CD4-positive, alpha-beta T cell (primary cell): ENCODE results near the gene NUMBL. TPM values are rescaled to one million over a fixed set of nuclear protein-coding genes. Genes with fewer than 3 reads are reported as not detected.

Experiments
- ATAC-seq: fragments of 200-7000 bp; cut with Tn5 transposase; one replicate; pipeline ENCODE4 v1.10.0; 2022; ENCODE audit warnings: mild to moderate bottlenecking; ENCODE audit not compliant: poor library complexity
- CTCF ChIA-PET: fragments of 350-600 bp; sonication (Branson Sonifier 250); formaldehyde crosslinking; loops from one replicate; lab custom pipeline; 2021; ENCODE audit warnings: antibody characterized with exemption, inconsistent platforms; lab: Charles Lee
- POLR2A ChIA-PET: fragments of 350-600 bp; sonication (Branson Sonifier 250); formaldehyde crosslinking; loops from one replicate; lab custom pipeline; 2021; ENCODE audit warnings: antibody characterized with exemption, inconsistent platforms; lab: Charles Lee
- DNase-seq, 14 experiments: peaks; one replicate each; pipeline ENCODE4 v3.0.0-alpha.2; 2013 to 2020; ENCODE audit warnings: mixed read lengths in 2 of 14
- H3K27ac ChIP-seq, 2 donors: one replicate each; pipeline versions ENCODE4 v1.5.1 to v1.7.0; 2013; ENCODE audit warnings: low read length in 2 of 2, low read depth in 1 of 2, mild to moderate bottlenecking in 1 of 2
- H3K27me3 ChIP-seq, 2 experiments: 1 replicate in 1 of 2; 2 replicates in 1 of 2; pipeline versions ENCODE4 v1.6.1 to v1.7.0; 2013; ENCODE audit warnings: low read length in 2 of 2, control low read depth in 1 of 2, mild to moderate bottlenecking in 1 of 2, moderate library complexity in 1 of 2; ENCODE audit not compliant: insufficient read depth in 2 of 2, control insufficient read depth in 1 of 2
- H3K36me3 ChIP-seq: one replicate; pipeline ENCODE4 v1.6.1; 2013; ENCODE audit warnings: low read length, control low read depth; ENCODE audit not compliant: insufficient read depth
- H3K4me1 ChIP-seq: one replicate; pipeline ENCODE4 v1.6.1; 2013; ENCODE audit warnings: low read length, control low read depth; ENCODE audit not compliant: insufficient read depth
- H3K4me3 ChIP-seq: one replicate; pipeline ENCODE4 v1.5.1; 2013; ENCODE audit warnings: mild to moderate bottlenecking, low read length, moderate library complexity
- H3K9me3 ChIP-seq, 2 experiments: 1 replicate in 1 of 2; 2 replicates in 1 of 2; pipeline versions ENCODE4 v1.6.1 to v1.7.0; 2013; ENCODE audit warnings: low read length in 2 of 2, mild to moderate bottlenecking in 2 of 2, control low read depth in 1 of 2, moderate library complexity in 1 of 2; ENCODE audit not compliant: control insufficient read depth in 1 of 2, insufficient read depth in 1 of 2
- H3K27ac Mint-ChIP-seq: one replicate; pipeline ENCODE4 v1.8.0; 2020; ENCODE audit warnings: mixed read lengths
- H3K27me3 Mint-ChIP-seq: one replicate; pipeline ENCODE4 v1.8.0; 2021; ENCODE audit warnings: mixed read lengths
- H3K36me3 Mint-ChIP-seq: one replicate; pipeline ENCODE4 v1.8.0; 2021; ENCODE audit warnings: low read depth, mixed read lengths
- H3K4me1 Mint-ChIP-seq: one replicate; pipeline ENCODE4 v1.8.0; 2021; ENCODE audit warnings: low read depth, mixed read lengths
- H3K4me3 Mint-ChIP-seq: one replicate; pipeline ENCODE4 v1.8.0; 2020; ENCODE audit warnings: mild to moderate bottlenecking, mixed read lengths
- H3K9me3 Mint-ChIP-seq: one replicate; pipeline ENCODE4 v1.8.0; 2020; ENCODE audit warnings: mixed read lengths
- CTCF ChIP-seq: fragments of 200-600 bp; IDR thresholded peaks from one replicate; pipeline ENCODE4 v1.8.0; 2022; ENCODE audit warnings: antibody characterized with exemption, mild to moderate bottlenecking
- intact Hi-C, 2 experiments: fragments of 100-400 bp; cut with DNase I in 1 of 2; cut with micrococcal nuclease in 1 of 2; formaldehyde crosslinking; loops; one replicate each; pipeline versions ENCODE4 v1.15.1 to v1.9.0; 2023 to 2025; cut with DNase I, micrococcal nuclease
- total RNA-seq, 174 experiments: library from RNA in 2 of 174; stranded (reverse) in 2 of 174; gene quantifications; one replicate each; pipeline ENCODE4 v1.2.3 and lab custom pipeline; 2021 to 2026

NUMBL gene
- total RNA-seq, 2 experiments from 2014 or later: 5.2 to 5.4 TPM

- ATAC-seq: peak; percentile 75
- CTCF ChIA-PET: interaction anchor here (1.2 kb wide), 1 partner anchor 92 kb away, joined by 5 read pairs; no protein-coding TSS in a partner anchor
- intact Hi-C loops: loop anchor here (1.0 to 10.0 kb wide), 4 partner anchors 23 to 553 kb away; no protein-coding TSS in a partner anchor
These were observed 24.2 kb upstream of the NUMBL start for GRCh38 chr19:40714441-40715299.

GRCh38 chr19:40713939-40714338, 23.5 kb upstream of the NUMBL start:
- Mint-ChIP-seq H3K9me3 (no peaks in the 10 kb centered on the region), H3K4me1 (peaks cover 58% of the 10 kb centered on the region), H3K27me3 (no peaks in the 10 kb centered on the region), H3K4me3 (peak overlapping the region; percentile 85), H3K27ac (peak overlapping the region; percentile 66), H3K36me3 (peaks cover 61% of the 10 kb centered on the region)
- TF ChIP-seq CTCF: no peak
- intact Hi-C loops: loop anchor here in 1 of 2 experiments (10.0 kb wide), 1 partner anchor 49 kb away; no protein-coding TSS in a partner anchor
- Histone ChIP-seq H3K4me3 (peak overlapping the region; percentile 89), H3K36me3 (peaks cover 18% of the 10 kb centered on the region), H3K27me3 (no peaks in the 10 kb centered on the region), H3K27ac (peak overlapping the region; percentile 89 to 96), H3K4me1 (peaks cover 48% of the 10 kb centered on the region), H3K9me3 (no peaks in the 10 kb centered on the region)
- ATAC-seq (no peak), DNase-seq (no peak)
- POLR2A ChIA-PET: interaction anchor here (1.2 kb wide), 1 partner anchor 51 kb away, joined by 5 read pairs; no protein-coding TSS in a partner anchor
- CTCF ChIA-PET: interaction anchor here (1.2 kb wide), 2 partner anchors 85 to 93 kb away, joined by 3 to 5 read pairs; partner anchors contain the start of gene EGLN2

More at GRCh38 chr19:40714441-40715299, 24.2 kb upstream of the NUMBL start:
- H3K27me3 Mint-ChIP-seq: no peaks in the 10 kb centered on the region
- H3K9me3 Mint-ChIP-seq: no peaks in the 10 kb centered on the region
- TF ChIP-seq CTCF: no peak
- peaks cover 54% of the 10 kb centered on the region for H3K36me3 Mint-ChIP-seq
- H3K27ac Mint-ChIP-seq: peak overlapping the region; percentile 94
- Histone ChIP-seq H3K27ac (peak overlapping the region; percentile 89 to 96), H3K4me1 (peaks cover 56% of the 10 kb centered on the region), H3K9me3 (no peaks in the 10 kb centered on the region), H3K4me3 (peak overlapping the region; percentile 89), H3K27me3 (no peaks in the 10 kb centered on the region), H3K36me3 (peaks cover 10% of the 10 kb centered on the region)
- POLR2A ChIA-PET: interaction anchor here (1.2 kb wide), 1 partner anchor 52 kb away, joined by 5 read pairs; no protein-coding TSS in a partner anchor
- peak overlapping the region; percentile 95 for H3K4me3 Mint-ChIP-seq
- H3K4me1 Mint-ChIP-seq: peaks cover 65% of the 10 kb centered on the region
- DNase-seq: peak; percentile 86 to 97 (median 93)

GRCh38 chr19:40709817-40710216, 19.4 kb upstream of the NUMBL start:
- intact Hi-C loops: loop anchor here in 1 of 2 experiments (10.0 kb wide), 1 partner anchor 45 kb away; no protein-coding TSS in a partner anchor
- CTCF ChIA-PET: no interaction called here
- DNase-seq (no peak), ATAC-seq (no peak)
- H3K9me3 Mint-ChIP-seq: no peaks in the 10 kb centered on the region
- no peak overlapping the region for H3K4me3 ChIP-seq
- H3K4me1 ChIP-seq: peaks cover 12% of the 10 kb centered on the region
- no peaks in the 10 kb centered on the region for H3K27me3 ChIP-seq
- H3K27ac Mint-ChIP-seq: no peak overlapping the region
- H3K9me3 ChIP-seq: no peaks in the 10 kb centered on the region
- no peak for TF ChIP-seq CTCF
- H3K36me3 ChIP-seq: peaks cover 50% of the 10 kb centered on the region
- H3K4me3 Mint-ChIP-seq: no peak overlapping the region
- peaks cover 76% of the 10 kb centered on the region for H3K36me3 Mint-ChIP-seq
- peaks cover 23% of the 10 kb centered on the region for H3K4me1 Mint-ChIP-seq
- no peak overlapping the region for H3K27ac ChIP-seq
- H3K27me3 Mint-ChIP-seq: no peaks in the 10 kb centered on the region
- POLR2A ChIA-PET: no interaction called here
